Measurements from ENCODE around the gene PGAM5.

Gene PGAM5

GRCh38 chr12:132710405-132711079, at the start of gene PGAM5:
TSS of gene PGAM5 (plus strand) at chr12:132710842. CDS start at chr12:132710877, 35 bp downstream.
- peak; percentile 37 for DNase-seq (ENCODE audit: low read depth)

- DNase-seq (ENCODE audit: low read depth): no peak
Measured at GRCh38 chr12:132660996-132661395, 49.6 kb upstream of the PGAM5 start.

GRCh38 chr12:132661972-132662371, 48.7 kb upstream of the PGAM5 start:
- no peak for DNase-seq (ENCODE audit: low read depth)

GRCh38 chr12:132662901-132663755, 47.5 kb upstream of the PGAM5 start:
- DNase-seq (ENCODE audit: low read depth): no peak

GRCh38 chr12:132664206-132665148, 46.2 kb upstream of the PGAM5 start:
- DNase-seq (ENCODE audit: low read depth): no peak

GRCh38 chr12:132665149-132665491, 45.5 kb upstream of the PGAM5 start:
- no peak for DNase-seq (ENCODE audit: low read depth)

GRCh38 chr12:132665794-132666193, 44.8 kb upstream of the PGAM5 start:
- no peak for DNase-seq (ENCODE audit: low read depth)

GRCh38 chr12:132668191-132669088, 42.2 kb upstream of the PGAM5 start:
- DNase-seq (ENCODE audit: low read depth): no peak

- no peak for DNase-seq (ENCODE audit: low read depth)
Measured at GRCh38 chr12:132669166-132669879, 41.3 kb upstream of the PGAM5 start.

- no peak for DNase-seq (ENCODE audit: low read depth)
Measured at GRCh38 chr12:132672116-132672515, 38.5 kb upstream of the PGAM5 start.

GRCh38 chr12:132672678-132673077, 38.0 kb upstream of the PGAM5 start:
- no peak for DNase-seq (ENCODE audit: low read depth)

- DNase-seq (ENCODE audit: low read depth): no peak
Measured at GRCh38 chr12:132673288-132674179, 37.1 kb upstream of the PGAM5 start.

GRCh38 chr12:132674561-132674960, 36.1 kb upstream of the PGAM5 start:
- DNase-seq (ENCODE audit: low read depth): no peak

- DNase-seq (ENCODE audit: low read depth): no peak
Measured at GRCh38 chr12:132675757-132676432, 34.7 kb upstream of the PGAM5 start.

- no peak for DNase-seq (ENCODE audit: low read depth)
Measured at GRCh38 chr12:132677492-132677891, 33.1 kb upstream of the PGAM5 start.

GRCh38 chr12:132685400-132685799, 25.2 kb upstream of the PGAM5 start:
- DNase-seq (ENCODE audit: low read depth): no peak

GRCh38 chr12:132686825-132687210, 23.8 kb upstream of the PGAM5 start:
- DNase-seq (ENCODE audit: low read depth): no peak

- DNase-seq (ENCODE audit: low read depth): peak; percentile 87
Measured at GRCh38 chr12:132687211-132688164, 23.2 kb upstream of the PGAM5 start, which contains the start of the genes POLE and PXMP2. TSS of gene POLE (minus strand) at chr12:132687342. CDS start at chr12:132687315, 27 bp downstream. TSS of gene PXMP2 (plus strand) at chr12:132687587. CDS start at chr12:132687671, 84 bp downstream.
